SJSA1 (cell line): ENCODE data around the gene NR2E3. TPM values are rescaled to one million over a fixed set of nuclear protein-coding genes. Genes with fewer than 3 reads are reported as not detected.

Experiments used
- DNase-seq, 2 experiments: peaks; one replicate each; pipeline ENCODE4 v3.0.0-alpha.2; 2015 to 2020; ENCODE audit warnings: low spot score in 2 of 2, low read depth in 1 of 2
- H3K27ac ChIP-seq: fragments of 250-450 bp; sonication (Bioruptor Pico); 2 replicates; pipeline ENCODE4 v1.5.1; 2020; ENCODE audit warnings: mild to moderate bottlenecking, moderate library complexity
- H3K27me3 ChIP-seq: fragments of 250-450 bp; sonication (Bioruptor Pico); replicated peaks from 2 replicates; pipeline ENCODE4 v1.5.1; 2020; ENCODE audit warnings: mild to moderate bottlenecking, moderate library complexity
- H3K36me3 ChIP-seq: fragments of 250-450 bp; sonication (Bioruptor Pico); 2 replicates; pipeline ENCODE4 v1.5.1; 2020; ENCODE audit warnings: mild to moderate bottlenecking
- H3K4me1 ChIP-seq: fragments of 250-450 bp; sonication (Bioruptor Pico); replicated peaks from 2 replicates; pipeline ENCODE4 v1.6.1; 2021; ENCODE audit warnings: mild to moderate bottlenecking
- H3K4me3 ChIP-seq: fragments of 250-450 bp; sonication (Bioruptor Pico); 2 replicates; pipeline ENCODE4 v1.5.1; 2020; ENCODE audit warnings: mild to moderate bottlenecking
- H3K9me3 ChIP-seq: fragments of 250-450 bp; sonication (Bioruptor Pico); replicated peaks from 2 replicates; pipeline ENCODE4 v1.5.1; 2020; ENCODE audit warnings: mild to moderate bottlenecking
- total RNA-seq: library from RNA; depleted of rRNA; stranded (reverse); fragments of >200 nt; shearing (Covaris generic); gene quantifications from 2 replicates; pipeline ENCODE4 v1.2.3, GENCODE V29; 2014; rRNA removed

The NR2E3 gene
- not detected in 2 replicates for total RNA-seq

DNA sequence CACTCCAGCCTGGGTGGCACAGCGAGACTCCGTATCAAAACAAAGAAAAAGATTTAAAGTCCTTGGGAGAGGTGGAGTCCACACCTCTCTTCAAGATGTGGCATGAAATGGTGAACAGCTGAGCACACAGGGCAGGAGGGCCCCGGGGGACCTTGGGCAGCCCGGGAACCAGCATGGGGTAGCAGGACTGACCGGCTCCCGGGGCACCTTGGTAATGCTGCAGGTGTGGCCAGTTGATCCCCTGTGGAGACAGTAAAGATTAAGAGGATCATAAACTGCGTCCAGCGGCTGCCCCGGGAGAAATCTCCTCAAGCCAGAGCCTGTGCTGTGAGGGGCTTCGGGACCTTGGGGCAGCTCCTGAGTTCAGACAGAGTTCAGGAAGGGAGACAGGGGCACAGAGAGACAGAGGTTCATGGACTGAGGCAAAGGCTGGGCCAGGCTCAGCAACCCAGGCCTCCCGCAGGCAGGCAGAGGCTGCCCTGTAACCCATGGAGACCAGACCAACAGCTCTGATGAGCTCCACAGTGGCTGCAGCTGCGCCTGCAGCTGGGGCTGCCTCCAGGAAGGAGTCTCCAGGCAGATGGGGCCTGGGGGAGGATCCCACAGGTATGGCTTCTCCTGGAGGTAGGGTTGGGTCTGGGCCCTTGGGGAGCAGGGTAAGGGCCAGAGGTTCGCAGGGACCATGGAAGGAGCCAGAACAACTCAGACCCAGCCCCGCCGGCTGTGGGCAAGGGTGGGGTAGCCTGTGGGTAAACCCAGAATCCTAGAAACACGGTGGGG, at the start of gene NR2E3:
Gene NR2E3, plus strand, starts transcription at position 299 of the 780 bp plus-strand sequence. Its CDS starts 190 bp downstream, at position 489.
- Histone ChIP-seq H3K4me3 (no peak within 1 kb of the TSS), H3K9me3 (no peaks in the 10 kb centered on the region), H3K4me1 (peaks cover 26% of the 10 kb centered on the region), H3K27ac (no peak within 1 kb of the TSS), H3K27me3 (no peaks in the 10 kb centered on the region), H3K36me3 (no peaks in the 10 kb centered on the region)
- DNase-seq = peak in 1 of 2 experiments; percentile 37

DNA sequence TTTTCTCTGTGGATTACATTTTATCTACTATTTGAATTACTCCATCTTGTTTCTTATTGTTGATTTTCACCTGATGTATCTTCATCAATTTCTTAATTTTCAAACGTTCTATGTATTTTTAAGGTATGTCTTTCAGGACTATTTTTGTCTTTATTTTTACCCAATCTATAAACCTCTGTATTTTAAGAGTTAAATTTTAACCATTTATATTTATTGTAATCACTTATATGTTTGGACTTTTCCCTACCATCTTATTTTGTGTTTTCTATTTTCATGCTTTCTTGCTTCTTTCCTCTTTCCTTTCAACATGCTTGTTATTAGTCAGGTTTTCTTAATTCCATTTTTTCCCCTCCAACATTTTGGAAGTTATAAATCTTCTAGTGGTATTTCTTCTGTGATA, 49.5 kb upstream of the NR2E3 start:
- H3K4me1 ChIP-seq = peaks cover 9% of the 10 kb centered on the region
- H3K27me3 ChIP-seq = no peaks in the 10 kb centered on the region
- H3K9me3 ChIP-seq = peaks cover 7% of the 10 kb centered on the region
- peak overlapping the region; percentile 29; the same call in 1 of the 2 replicates for H3K27ac ChIP-seq
- no peaks in the 10 kb centered on the region for H3K36me3 ChIP-seq
- no peak overlapping the region for H3K4me3 ChIP-seq
- DNase-seq = no peak

DNA sequence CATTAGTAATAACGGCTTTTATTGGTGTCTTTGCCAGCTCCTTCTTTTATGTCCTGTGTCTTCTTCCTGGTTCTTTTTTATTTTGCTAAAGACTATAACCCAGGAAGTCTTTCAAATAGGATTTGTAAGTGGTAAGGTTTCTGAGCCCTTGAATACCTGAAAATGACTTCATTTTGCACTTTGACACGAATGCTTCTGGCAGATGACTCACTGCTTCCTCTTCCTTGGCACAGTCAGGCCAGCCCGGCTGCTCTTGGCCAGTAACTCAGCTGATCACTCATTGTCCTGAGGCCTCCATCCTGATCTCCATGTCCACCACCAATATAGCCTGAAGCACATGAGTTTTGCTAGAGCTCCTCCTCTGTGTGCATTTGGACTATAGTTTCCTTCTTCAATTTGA, 48.7 kb upstream of the NR2E3 start:
- Histone ChIP-seq H3K4me1 (peaks cover 9% of the 10 kb centered on the region), H3K36me3 (no peaks in the 10 kb centered on the region), H3K27ac (peak overlapping the region; percentile 29), H3K9me3 (peaks cover 7% of the 10 kb centered on the region), H3K27me3 (no peaks in the 10 kb centered on the region), H3K4me3 (no peak overlapping the region)
- DNase-seq = peak; percentile 37 to 62

DNA sequence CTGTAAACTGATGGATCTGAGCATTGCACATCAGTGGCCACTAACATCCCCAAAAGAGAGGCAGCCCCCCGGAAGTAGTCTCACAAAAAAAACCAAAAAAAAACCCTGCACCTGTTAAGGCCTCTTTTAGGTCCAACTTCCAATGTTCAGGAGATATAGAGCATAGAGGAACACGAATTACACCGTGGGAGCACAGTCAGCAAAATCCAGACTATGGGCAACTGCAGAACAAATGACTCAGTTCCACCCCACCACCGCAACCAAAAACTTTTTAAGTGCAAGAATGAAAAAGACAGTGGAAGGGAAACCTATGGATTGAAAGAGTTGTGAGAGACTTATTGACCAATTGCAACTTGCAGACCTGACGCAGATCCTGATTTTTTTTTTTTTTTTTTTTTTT, 42.2 kb upstream of the NR2E3 start:
- Histone ChIP-seq H3K9me3 (no peaks in the 10 kb centered on the region), H3K4me3 (no peak overlapping the region), H3K36me3 (no peaks in the 10 kb centered on the region), H3K27ac (no peak overlapping the region), H3K4me1 (no peaks in the 10 kb centered on the region), H3K27me3 (no peaks in the 10 kb centered on the region)
- DNase-seq = no peak

DNA sequence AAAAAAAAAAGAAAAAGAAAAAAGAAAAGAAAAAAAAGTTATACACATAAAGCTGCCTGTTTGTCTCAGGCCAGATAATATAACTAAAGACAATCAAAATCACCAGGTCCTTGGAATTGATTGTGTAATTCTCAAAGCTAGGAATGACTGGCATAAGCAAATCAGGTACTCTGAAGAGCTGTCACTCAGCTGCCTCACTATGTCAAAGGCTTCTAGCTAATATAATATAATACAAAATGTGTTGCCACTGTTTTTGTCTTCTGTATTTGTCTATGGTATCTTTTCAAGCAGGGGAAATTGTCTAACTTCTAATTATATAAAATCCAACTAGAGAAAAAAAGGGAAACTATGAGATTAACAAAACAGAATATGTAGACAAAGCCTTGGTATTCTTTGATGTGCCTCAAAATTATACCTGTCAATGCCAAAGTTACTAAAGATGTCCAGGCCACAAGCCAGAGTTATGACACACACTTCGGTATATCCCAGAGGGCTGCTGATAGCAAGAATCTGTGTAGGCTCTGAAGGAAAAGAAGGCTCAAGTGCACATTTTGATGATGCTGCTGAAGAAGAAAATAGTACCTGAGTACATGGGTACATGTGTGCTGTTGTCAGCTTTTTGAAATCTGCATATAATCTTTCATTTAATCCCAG, 37.0 kb upstream of the NR2E3 start:
- Histone ChIP-seq H3K4me1 (no peaks in the 10 kb centered on the region), H3K4me3 (no peak overlapping the region), H3K9me3 (no peaks in the 10 kb centered on the region), H3K27ac (no peak overlapping the region), H3K36me3 (no peaks in the 10 kb centered on the region), H3K27me3 (no peaks in the 10 kb centered on the region)
- no peak for DNase-seq

DNA sequence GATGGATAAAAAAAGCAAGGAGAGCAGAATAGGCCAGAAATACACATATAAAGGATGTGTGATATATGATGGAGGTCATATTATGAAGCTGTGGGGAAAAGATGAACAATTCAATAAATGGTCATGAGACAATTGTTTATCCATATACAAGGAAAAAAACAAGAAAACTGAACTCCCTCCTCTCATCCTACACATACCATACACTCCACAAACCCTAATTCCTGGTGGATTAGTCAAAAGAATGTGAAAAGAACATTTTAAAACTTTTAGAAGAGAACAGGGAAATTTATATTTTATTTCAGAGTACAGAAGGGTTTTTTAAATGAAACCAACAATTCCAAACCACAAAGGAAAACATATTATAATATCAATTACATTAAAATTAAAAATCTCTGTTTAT, 34.5 kb upstream of the NR2E3 start:
- Histone ChIP-seq H3K27ac (no peak overlapping the region), H3K4me1 (peaks cover 10% of the 10 kb centered on the region), H3K36me3 (no peaks in the 10 kb centered on the region), H3K4me3 (no peak overlapping the region), H3K9me3 (no peaks in the 10 kb centered on the region), H3K27me3 (no peaks in the 10 kb centered on the region)
- no peak for DNase-seq

DNA sequence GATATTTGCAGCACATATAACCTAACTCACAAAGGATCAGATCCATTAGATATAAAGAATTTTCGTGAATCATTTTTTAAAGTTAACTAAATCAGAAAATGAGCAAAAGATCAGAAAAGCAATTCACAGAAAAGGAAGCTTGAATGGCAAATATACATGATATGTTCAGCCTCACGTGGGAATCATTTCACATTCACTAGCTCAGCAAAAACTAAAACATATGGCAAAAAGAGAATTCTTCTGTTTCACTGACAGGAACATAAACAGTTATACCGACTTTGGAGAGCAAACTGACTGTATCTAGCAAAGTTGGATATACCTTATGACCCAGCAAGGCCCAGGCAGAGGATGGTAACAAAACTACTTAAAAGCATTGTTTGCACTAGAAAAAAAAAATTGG, 34.0 kb upstream of the NR2E3 start:
- Histone ChIP-seq H3K36me3 (no peaks in the 10 kb centered on the region), H3K27me3 (no peaks in the 10 kb centered on the region), H3K27ac (no peak overlapping the region), H3K9me3 (no peaks in the 10 kb centered on the region), H3K4me1 (peaks cover 14% of the 10 kb centered on the region), H3K4me3 (no peak overlapping the region)
- no peak for DNase-seq

DNA sequence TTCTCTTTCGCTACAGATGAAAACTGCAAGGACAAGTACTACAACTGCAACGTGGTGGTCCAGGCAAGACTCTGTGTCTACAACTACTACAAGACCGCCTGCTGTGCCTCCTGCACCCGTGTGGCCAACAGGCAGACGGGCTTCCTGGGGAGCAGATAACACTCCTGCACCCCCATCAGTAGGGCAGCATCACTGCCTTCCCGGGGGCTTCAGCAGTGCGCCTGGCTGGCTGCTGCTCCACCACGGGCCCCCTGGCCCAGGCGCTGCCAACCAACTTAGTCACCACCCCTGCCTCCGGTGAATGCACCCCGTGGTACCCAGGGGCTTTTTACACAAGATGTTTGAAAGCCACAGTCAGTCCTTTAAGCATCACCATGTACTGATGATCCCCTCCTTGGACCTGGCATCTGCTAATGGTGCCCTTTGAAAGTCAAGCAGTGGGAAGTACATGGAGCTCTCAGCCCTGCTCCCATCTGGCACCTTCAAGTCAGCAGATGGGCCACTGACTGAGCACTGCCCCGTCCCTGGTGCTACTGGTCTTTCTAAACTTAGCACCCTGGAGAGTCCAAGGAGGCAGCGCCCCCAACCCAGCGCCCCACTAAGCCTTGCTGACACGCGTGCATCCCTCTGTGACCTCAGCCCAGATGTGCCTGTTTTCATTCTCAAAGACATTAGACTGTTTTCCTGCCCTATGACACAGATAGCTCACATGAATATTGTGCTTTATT, 33.0 kb upstream of the NR2E3 start:
- Histone ChIP-seq H3K27me3 (no peaks in the 10 kb centered on the region), H3K36me3 (no peaks in the 10 kb centered on the region), H3K4me1 (peaks cover 14% of the 10 kb centered on the region), H3K27ac (no peak overlapping the region), H3K9me3 (no peaks in the 10 kb centered on the region), H3K4me3 (no peak overlapping the region)
- no peak for DNase-seq

DNA sequence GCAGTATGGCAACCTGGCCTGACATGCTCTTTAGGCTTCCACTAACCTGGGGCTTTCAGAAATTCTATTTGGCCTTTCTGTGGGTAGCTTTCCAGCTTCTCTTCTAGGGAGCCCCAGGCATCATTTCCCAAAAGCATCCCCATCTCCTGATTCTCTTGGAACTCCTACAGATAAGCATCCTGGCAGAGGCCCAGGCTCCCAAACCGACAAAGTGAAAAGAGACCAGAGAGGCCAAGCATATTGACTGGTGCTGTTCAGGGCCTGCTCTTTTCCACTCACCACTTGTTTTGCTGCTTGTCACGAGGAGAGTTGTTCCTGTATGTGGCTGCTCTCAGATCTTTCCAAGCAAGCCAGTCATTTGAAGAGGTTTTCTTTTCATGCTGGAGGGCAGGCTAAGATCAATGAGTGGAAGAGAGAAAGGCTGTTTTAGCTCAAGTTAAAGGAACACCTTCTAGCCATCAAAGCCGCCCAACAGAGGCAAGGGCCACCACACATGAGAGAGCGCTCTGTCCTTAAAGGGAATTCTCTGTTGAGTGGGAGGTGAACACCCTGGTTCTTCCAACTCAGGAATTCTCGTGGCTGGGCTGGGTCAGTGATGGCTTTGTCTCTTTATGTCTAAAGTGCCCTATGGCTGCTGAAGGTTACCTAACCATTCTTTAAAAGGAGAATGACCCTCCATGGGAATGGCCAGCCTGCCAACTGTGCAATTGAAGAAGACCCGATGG, 31.1 kb upstream of the NR2E3 start:
- H3K36me3 ChIP-seq = no peaks in the 10 kb centered on the region
- H3K9me3 ChIP-seq = no peaks in the 10 kb centered on the region
- DNase-seq = no peak
- H3K4me3 ChIP-seq = no peak overlapping the region
- H3K27me3 ChIP-seq = no peaks in the 10 kb centered on the region
- no peak overlapping the region for H3K27ac ChIP-seq
- peaks cover 14% of the 10 kb centered on the region for H3K4me1 ChIP-seq

DNA sequence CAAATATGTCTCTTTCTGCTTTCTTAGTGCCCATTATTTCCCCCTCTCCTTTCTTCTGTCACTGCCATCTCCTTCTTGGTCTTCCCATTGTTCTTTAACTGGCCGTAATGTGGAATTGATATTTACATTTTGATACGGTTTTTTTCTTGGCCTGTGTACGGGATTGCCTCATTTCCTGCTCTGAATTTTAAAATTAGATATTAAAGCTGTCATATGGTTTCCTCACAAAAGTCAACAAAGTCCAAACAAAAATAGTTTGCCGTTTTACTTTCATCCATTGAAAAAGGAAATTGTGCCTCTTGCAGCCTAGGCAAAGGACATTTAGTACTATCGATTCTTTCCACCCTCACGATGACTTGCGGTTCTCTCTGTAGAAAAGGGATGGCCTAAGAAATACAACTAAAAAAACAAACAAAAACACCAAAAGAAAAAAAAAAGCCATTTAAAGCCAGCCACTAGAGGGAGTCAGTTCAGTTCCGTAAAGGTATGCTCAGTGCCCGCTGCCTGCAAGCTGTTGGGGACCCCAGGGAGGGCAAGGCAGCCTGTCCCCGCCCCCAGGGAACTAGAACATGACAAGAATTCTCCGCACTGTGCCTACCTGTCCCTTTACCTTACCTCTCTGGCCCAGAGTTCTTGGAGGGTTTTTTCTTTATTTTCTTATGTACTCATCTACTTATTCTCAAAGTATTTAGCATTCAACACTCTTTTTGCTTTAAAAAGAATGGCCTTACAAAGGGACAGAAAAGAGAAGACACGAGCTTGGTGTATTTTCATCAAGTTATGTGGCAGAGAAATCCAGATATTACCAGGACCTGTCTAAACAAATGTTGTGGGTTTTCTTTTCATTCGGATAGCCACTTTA, 30.0 kb upstream of the NR2E3 start:
- H3K27me3 ChIP-seq = no peaks in the 10 kb centered on the region
- peak overlapping the region; percentile 55 for H3K27ac ChIP-seq
- DNase-seq = peak in 1 of 2 experiments; percentile 77
- H3K36me3 ChIP-seq = no peaks in the 10 kb centered on the region
- no peak overlapping the region for H3K4me3 ChIP-seq
- peaks cover 14% of the 10 kb centered on the region for H3K4me1 ChIP-seq
- no peaks in the 10 kb centered on the region for H3K9me3 ChIP-seq

DNA sequence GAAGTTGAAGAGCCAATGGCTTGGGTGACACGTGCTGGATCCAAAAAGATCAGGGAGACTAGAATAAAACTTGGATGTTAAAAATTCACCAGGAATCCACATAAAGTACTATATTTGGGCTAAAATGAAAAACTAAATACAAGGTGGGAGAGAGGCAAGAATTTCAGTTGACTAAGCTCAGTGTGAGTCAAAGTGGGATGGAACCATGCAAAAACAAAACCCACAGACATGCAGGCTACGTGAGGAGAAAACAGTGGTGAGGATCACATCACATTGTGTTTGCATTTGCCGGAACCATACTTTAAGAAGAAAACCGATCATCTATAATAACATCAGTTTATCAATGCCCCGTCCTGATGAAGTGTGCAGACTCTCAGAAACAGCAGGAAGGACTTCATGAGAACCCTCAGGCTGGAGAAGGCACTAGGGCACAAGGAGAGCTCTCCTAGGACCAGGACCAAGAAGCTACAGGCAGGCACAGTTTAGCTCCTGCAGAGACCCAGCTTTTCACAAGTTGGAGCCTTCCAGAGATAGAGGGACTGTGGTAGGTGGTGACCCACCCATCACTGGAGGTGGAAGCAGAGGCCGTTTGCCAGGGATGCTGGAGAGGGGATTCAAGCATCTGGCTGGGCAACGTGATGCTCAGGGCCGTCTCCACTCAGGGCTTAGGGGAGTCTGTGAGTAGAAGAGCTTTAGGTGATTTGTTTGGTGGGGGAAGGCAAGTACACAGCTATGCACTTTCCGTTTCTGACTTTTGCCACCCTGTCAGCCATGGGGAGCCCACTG, 29.0 kb upstream of the NR2E3 start:
- Histone ChIP-seq H3K9me3 (no peaks in the 10 kb centered on the region), H3K36me3 (no peaks in the 10 kb centered on the region), H3K4me3 (no peak overlapping the region), H3K27ac (no peak overlapping the region), H3K4me1 (peaks cover 14% of the 10 kb centered on the region), H3K27me3 (no peaks in the 10 kb centered on the region)
- DNase-seq = no peak

DNA sequence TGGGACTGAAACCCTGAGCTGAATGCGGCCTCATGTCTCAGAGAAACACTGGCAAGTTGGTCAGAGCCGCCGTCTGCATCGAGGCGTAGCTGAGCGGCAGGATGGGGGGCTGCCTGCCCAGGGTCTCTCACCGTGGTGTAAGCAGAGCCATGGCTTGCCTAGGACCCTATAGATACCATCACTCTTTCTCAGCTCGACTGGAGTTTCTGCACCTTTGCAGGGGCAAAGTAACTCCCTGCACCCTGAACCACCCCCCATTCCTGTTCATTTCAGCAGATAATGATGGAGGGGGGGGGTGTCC, 28.4 kb upstream of the NR2E3 start:
- Histone ChIP-seq H3K27me3 (no peaks in the 10 kb centered on the region), H3K4me1 (peaks cover 14% of the 10 kb centered on the region), H3K9me3 (no peaks in the 10 kb centered on the region), H3K36me3 (no peaks in the 10 kb centered on the region), H3K27ac (no peak overlapping the region), H3K4me3 (no peak overlapping the region)
- DNase-seq = no peak
